Liver (tissue), 9 donors: ENCODE results near the gene MYOM1. TPM values are rescaled to one million over a fixed set of nuclear protein-coding genes. Genes with fewer than 3 reads are reported as not detected.

ENCODE experiments used
- DNase-seq: peaks from one replicate; pipeline ENCODE4 v3.0.0-alpha.2; 2017; ENCODE audit warnings: low spot score
- H3K27ac ChIP-seq, 2 donors: one replicate each; pipeline ENCODE4 v1.7.0; 2013; ENCODE audit warnings: inconsistent platforms in 2 of 2, low read length in 2 of 2, control low read depth in 1 of 2, low read depth in 1 of 2, mild to moderate bottlenecking in 1 of 2
- H3K27me3 ChIP-seq, 4 donors: one replicate each; pipeline versions ENCODE4 v1.6.1 to v1.7.0; 2013; ENCODE audit warnings: low read length in 3 of 4, inconsistent platforms in 1 of 4, mild to moderate bottlenecking in 1 of 4, moderate library complexity in 1 of 4; ENCODE audit not compliant: control insufficient read depth in 4 of 4, insufficient read depth in 4 of 4
- H3K36me3 ChIP-seq, 4 donors: one replicate each; pipeline versions ENCODE4 v1.6.1 to v1.7.0; 2013; ENCODE audit warnings: low read length in 3 of 4, mild to moderate bottlenecking in 3 of 4, low read depth in 1 of 4, moderate library complexity in 1 of 4; ENCODE audit not compliant: control insufficient read depth in 4 of 4, insufficient read depth in 3 of 4
- H3K4me1 ChIP-seq, 4 donors: one replicate each; pipeline versions ENCODE4 v1.6.1 to v1.7.0; 2013; ENCODE audit warnings: low read length in 3 of 4, mild to moderate bottlenecking in 3 of 4, moderate library complexity in 1 of 4; ENCODE audit not compliant: control insufficient read depth in 4 of 4, insufficient read depth in 4 of 4
- H3K4me3 ChIP-seq, 3 donors: one replicate each; pipeline versions ENCODE4 v1.6.1 to v1.7.0; 2013; ENCODE audit warnings: low read length in 3 of 3, control low read depth in 1 of 3, low read depth in 1 of 3, mild to moderate bottlenecking in 1 of 3
- H3K9ac ChIP-seq, 2 donors: one replicate each; pipeline ENCODE4 v1.7.0; 2013; ENCODE audit warnings: low read length in 2 of 2, mild to moderate bottlenecking in 2 of 2, moderate library complexity in 2 of 2, control low read depth in 1 of 2, low read depth in 1 of 2
- H3K9me3 ChIP-seq, 4 donors: one replicate each; pipeline versions ENCODE4 v1.6.1 to v1.7.0; 2013; ENCODE audit warnings: low read length in 3 of 4; ENCODE audit not compliant: control insufficient read depth in 4 of 4
- EGR1 ChIP-seq, 2 donors: IDR thresholded peaks; 2 replicates each; pipeline ENCODE4 v1.6.1; 2016 to 2018; ENCODE audit warnings: antibody characterized with exemption in 2 of 2, low read depth in 2 of 2
- FOXA1 ChIP-seq: IDR thresholded peaks from 2 replicates; pipeline ENCODE4 v1.6.1; 2016; ENCODE audit warnings: antibody characterized with exemption
- FOXA2 ChIP-seq: IDR thresholded peaks from 2 replicates; pipeline ENCODE4 v1.6.1; 2016; ENCODE audit warnings: antibody characterized with exemption
- GABPA ChIP-seq, 2 donors: IDR thresholded peaks in 1 of 2; conservative IDR thresholded peaks in 1 of 2; 2 replicates each; pipeline ENCODE4 v1.6.1; 2016; ENCODE audit warnings: antibody characterized with exemption in 2 of 2, mild to moderate bottlenecking in 1 of 2, moderate library complexity in 1 of 2
- HNF4A ChIP-seq, 2 donors: conservative IDR thresholded peaks; 2 replicates each; pipeline ENCODE4 v1.6.1; 2016; ENCODE audit warnings: antibody characterized with exemption in 2 of 2, mild to moderate bottlenecking in 2 of 2
- HNF4G ChIP-seq: IDR thresholded peaks from 2 replicates; pipeline ENCODE4 v1.6.1; 2016; ENCODE audit warnings: antibody characterized with exemption
- JUND ChIP-seq, 2 donors: IDR thresholded peaks; 2 replicates each; pipeline ENCODE4 v1.6.1; 2016; ENCODE audit warnings: antibody characterized with exemption in 2 of 2
- NR2F2 ChIP-seq: IDR thresholded peaks from 2 replicates; pipeline ENCODE4 v1.6.1; 2016; ENCODE audit warnings: antibody characterized with exemption
- RAD21 ChIP-seq, 2 donors: IDR thresholded peaks; 2 replicates each; pipeline ENCODE4 v1.6.1; 2016; ENCODE audit warnings: antibody characterized with exemption in 2 of 2, mild to moderate bottlenecking in 2 of 2
- REST ChIP-seq: IDR thresholded peaks from 2 replicates; pipeline ENCODE4 v1.6.1; 2016; ENCODE audit warnings: antibody characterized with exemption, mild to moderate bottlenecking
- RXRA ChIP-seq, 2 donors: IDR thresholded peaks; 2 replicates each; pipeline ENCODE4 v1.6.1; 2017 to 2018; ENCODE audit warnings: antibody characterized with exemption in 2 of 2, mild to moderate bottlenecking in 1 of 2
- SP1 ChIP-seq: IDR thresholded peaks from 2 replicates; pipeline ENCODE4 v1.6.1; 2018; ENCODE audit warnings: antibody characterized with exemption, mild to moderate bottlenecking
- TAF1 ChIP-seq: conservative IDR thresholded peaks from 2 replicates; pipeline ENCODE4 v1.6.1; 2016; ENCODE audit warnings: antibody characterized with exemption, mild to moderate bottlenecking
- YY1 ChIP-seq: IDR thresholded peaks from 2 replicates; pipeline ENCODE4 v1.6.1; 2016; ENCODE audit warnings: antibody characterized with exemption, mild to moderate bottlenecking
- WGBS: extraction: QIAGEN DNeasy Blood & Tissue Kit; methylation state at CpG from one replicate; pipeline ENCODE4 v1.1.7; 2013; 5-methylcytosine and 5-hydroxymethylcytosine counted together
- polyA plus RNA-seq, 2 donors: library from polyadenylated mRNA; stranded (reverse) in 1 of 2; unstranded in 1 of 2; fragments of 200-250 nt in 1 of 2; fragments of >200 nt in 1 of 2; fragmentation: Nextera tagmentation in 1 of 2; extraction: Ambion mirVana in 1 of 2; gene quantifications; one replicate each; pipeline versions ENCODE4 v1.2.1 to v1.2.3, GENCODE V29; 2013 to 2015
- total RNA-seq, 2 donors: library from RNA; depleted of rRNA; stranded (reverse); fragments of >200 nt; gene quantifications; one replicate each; pipeline ENCODE4 v1.2.3, GENCODE V29; 2014
- TF ChIP-seq, protein P1 (sequence below): IDR thresholded peaks from 2 replicates; pipeline ENCODE4 v1.6.1; 2016; ENCODE audit warnings: antibody characterized with exemption
- TF ChIP-seq, protein P2 (sequence below): IDR thresholded peaks from 2 replicates; pipeline ENCODE4 v1.6.1; 2016; ENCODE audit warnings: antibody characterized with exemption
- TF ChIP-seq, protein P3 (sequence below): fragments of 150-350 bp; IDR thresholded peaks from 2 replicates; pipeline ENCODE4 v1.5.1; 2017; ENCODE audit warnings: improper control_type of control experiment, low read depth, low read length; ENCODE audit not compliant: missing input control
- TF ChIP-seq, protein P4 (sequence below): IDR thresholded peaks from 2 replicates; pipeline ENCODE4 v1.6.1; 2016; ENCODE audit warnings: antibody characterized with exemption
- donor health status: healthy.
- donor health status: healthy.
- donor health status: healthy.
- donor health status: healthy.
- donor health status: healthy.

MYOM1 gene
- total and polyA plus RNA-seq, 4 donors, result 10.1 to 48.4 (median 21.3) TPM

- Histone ChIP-seq H3K27ac (peak overlapping the region in 1 of 2 donors; percentile 61), H3K9ac (no peak overlapping the region), H3K4me3 (no peak overlapping the region), H3K9me3 (no peaks in the 10 kb centered on the region), H3K27me3 (no peaks in the 10 kb centered on the region), H3K36me3 (peaks cover 0 to 3% (median 0%) of the 10 kb centered on the region in 4 donors), H3K4me1 (peaks cover 3 to 11% (median 5%) of the 10 kb centered on the region in 4 donors)
- no peak for TF ChIP-seq JUND (IDR thresholded peaks at IDR 0.05)
- TF ChIP-seq, protein P1, sequence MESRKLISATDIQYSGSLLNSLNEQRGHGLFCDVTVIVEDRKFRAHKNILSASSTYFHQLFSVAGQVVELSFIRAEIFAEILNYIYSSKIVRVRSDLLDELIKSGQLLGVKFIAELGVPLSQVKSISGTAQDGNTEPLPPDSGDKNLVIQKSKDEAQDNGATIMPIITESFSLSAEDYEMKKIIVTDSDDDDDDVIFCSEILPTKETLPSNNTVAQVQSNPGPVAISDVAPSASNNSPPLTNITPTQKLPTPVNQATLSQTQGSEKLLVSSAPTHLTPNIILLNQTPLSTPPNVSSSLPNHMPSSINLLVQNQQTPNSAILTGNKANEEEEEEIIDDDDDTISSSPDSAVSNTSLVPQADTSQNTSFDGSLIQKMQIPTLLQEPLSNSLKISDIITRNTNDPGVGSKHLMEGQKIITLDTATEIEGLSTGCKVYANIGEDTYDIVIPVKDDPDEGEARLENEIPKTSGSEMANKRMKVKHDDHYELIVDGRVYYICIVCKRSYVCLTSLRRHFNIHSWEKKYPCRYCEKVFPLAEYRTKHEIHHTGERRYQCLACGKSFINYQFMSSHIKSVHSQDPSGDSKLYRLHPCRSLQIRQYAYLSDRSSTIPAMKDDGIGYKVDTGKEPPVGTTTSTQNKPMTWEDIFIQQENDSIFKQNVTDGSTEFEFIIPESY, result no peak
- TF ChIP-seq RAD21 (IDR thresholded peaks at IDR 0.05), result no peak
- TF ChIP-seq YY1, result no peak
- TF ChIP-seq, protein P2, sequence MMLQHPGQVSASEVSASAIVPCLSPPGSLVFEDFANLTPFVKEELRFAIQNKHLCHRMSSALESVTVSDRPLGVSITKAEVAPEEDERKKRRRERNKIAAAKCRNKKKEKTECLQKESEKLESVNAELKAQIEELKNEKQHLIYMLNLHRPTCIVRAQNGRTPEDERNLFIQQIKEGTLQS, result no peak
- TF ChIP-seq HNF4G, result no peak
- TF ChIP-seq, protein P3, sequence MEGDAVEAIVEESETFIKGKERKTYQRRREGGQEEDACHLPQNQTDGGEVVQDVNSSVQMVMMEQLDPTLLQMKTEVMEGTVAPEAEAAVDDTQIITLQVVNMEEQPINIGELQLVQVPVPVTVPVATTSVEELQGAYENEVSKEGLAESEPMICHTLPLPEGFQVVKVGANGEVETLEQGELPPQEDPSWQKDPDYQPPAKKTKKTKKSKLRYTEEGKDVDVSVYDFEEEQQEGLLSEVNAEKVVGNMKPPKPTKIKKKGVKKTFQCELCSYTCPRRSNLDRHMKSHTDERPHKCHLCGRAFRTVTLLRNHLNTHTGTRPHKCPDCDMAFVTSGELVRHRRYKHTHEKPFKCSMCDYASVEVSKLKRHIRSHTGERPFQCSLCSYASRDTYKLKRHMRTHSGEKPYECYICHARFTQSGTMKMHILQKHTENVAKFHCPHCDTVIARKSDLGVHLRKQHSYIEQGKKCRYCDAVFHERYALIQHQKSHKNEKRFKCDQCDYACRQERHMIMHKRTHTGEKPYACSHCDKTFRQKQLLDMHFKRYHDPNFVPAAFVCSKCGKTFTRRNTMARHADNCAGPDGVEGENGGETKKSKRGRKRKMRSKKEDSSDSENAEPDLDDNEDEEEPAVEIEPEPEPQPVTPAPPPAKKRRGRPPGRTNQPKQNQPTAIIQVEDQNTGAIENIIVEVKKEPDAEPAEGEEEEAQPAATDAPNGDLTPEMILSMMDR, result no peak
- TF ChIP-seq HNF4A (conservative IDR thresholded peaks at IDR 0.05), result no peak
- TF ChIP-seq, protein P4, sequence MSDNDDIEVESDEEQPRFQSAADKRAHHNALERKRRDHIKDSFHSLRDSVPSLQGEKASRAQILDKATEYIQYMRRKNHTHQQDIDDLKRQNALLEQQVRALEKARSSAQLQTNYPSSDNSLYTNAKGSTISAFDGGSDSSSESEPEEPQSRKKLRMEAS, result no peak
- TF ChIP-seq FOXA1, result no peak
- no peak for TF ChIP-seq NR2F2
- TF ChIP-seq FOXA2, result no peak
- TF ChIP-seq REST, result no peak
- no peak for TF ChIP-seq TAF1
- no peak for TF ChIP-seq SP1
- TF ChIP-seq GABPA (IDR thresholded peaks at IDR 0.05 in 1 of 2, conservative IDR thresholded peaks at IDR 0.05 in 1 of 2), result no peak
- TF ChIP-seq RXRA (IDR thresholded peaks at IDR 0.05), result no peak
- TF ChIP-seq EGR1 (IDR thresholded peaks at IDR 0.05; ENCODE audit: low read depth in 2 of 2), result no peak
- WGBS, result 100% methylated on average over 1 of the region's 1 CpG
- no peak for DNase-seq
These were observed 63.5 kb downstream of the MYOM1 start for GRCh38 chr18:3156325-3156640.
